Upper lobe of left lung (tissue), 4 donors: ENCODE results near the gene PRDM11.

ENCODE experiments used
- CTCF ChIP-seq, 6 experiments: fragments of 450-650 bp in 4 of 6; fragments of 200-600 bp in 2 of 6; sonication (generic) in 2 of 6; IDR thresholded peaks; one replicate each; pipeline ENCODE4 v1.5.1; 2016 to 2019; ENCODE audit warnings: antibody characterized with exemption in 6 of 6
- EP300 ChIP-seq, 4 donors: sonication (generic); formaldehyde crosslinking; IDR thresholded peaks; one replicate each; pipeline ENCODE4 v1.5.1; 2017; ENCODE audit warnings: antibody characterized with exemption in 4 of 4, control low read depth in 2 of 4
- POLR2A ChIP-seq, 4 donors: fragments of 450-650 bp; IDR thresholded peaks; one replicate each; pipeline ENCODE4 v1.5.1; 2016 to 2017; ENCODE audit warnings: antibody characterized with exemption in 4 of 4, mild to moderate bottlenecking in 2 of 4
- POLR2AphosphoS5 ChIP-seq, 2 donors: sonication (generic); formaldehyde crosslinking; IDR thresholded peaks; one replicate each; pipeline ENCODE4 v1.5.1; 2017; ENCODE audit warnings: antibody characterized with exemption in 2 of 2

GRCh38 chr11:45162064-45162375 lies 15.6 kb downstream of the PRDM11 start:
- TF ChIP-seq CTCF (IDR thresholded peaks at IDR 0.05) (no peak), POLR2A (IDR thresholded peaks at IDR 0.05) (no peak), POLR2AphosphoS5 (IDR thresholded peaks at IDR 0.05) (no peak), EP300 (IDR thresholded peaks at IDR 0.05) (no peak)
